Ovary (tissue), 3 donors: ENCODE data around the gene ZIC2.

Experiments
- CTCF ChIP-seq, 3 donors: fragments of 450-650 bp in 2 of 3; fragments of 200-600 bp in 1 of 3; IDR thresholded peaks; one replicate each; pipeline versions ENCODE4 v1.5.1 to v1.8.0; 2016 to 2022; ENCODE audit warnings: antibody characterized with exemption in 3 of 3, mild to moderate bottlenecking in 1 of 3
- POLR2A ChIP-seq: fragments of 450-650 bp; IDR thresholded peaks from one replicate; pipeline ENCODE4 v1.6.1; 2017; ENCODE audit warnings: antibody characterized with exemption, mild to moderate bottlenecking, moderate library complexity
- donor health status: DM: no; HTN: no; CAD: no.

- TF ChIP-seq CTCF (IDR thresholded peaks at IDR 0.05) (no peak), POLR2A (no peak)
These were observed 7.9 kb downstream of the ZIC2 start for GRCh38 chr13:99989276-99990125.
